Activated CD4-positive, alpha-beta T cell treated with anti-CD3 and anti-CD28 coated beads, Interleukin-2, Interleukin-4, amounts not matched to agents 100 ng/mL and 50 ng/mL, durations not matched to agents 16 hours and 8 hours (primary cell): ENCODE data around the gene BATF.

Experiments
- DNase-seq: peaks from one replicate; pipeline ENCODE4 v3.0.0-alpha.2; 2020; ENCODE audit warnings: low spot score

Gene BATF

DNA sequence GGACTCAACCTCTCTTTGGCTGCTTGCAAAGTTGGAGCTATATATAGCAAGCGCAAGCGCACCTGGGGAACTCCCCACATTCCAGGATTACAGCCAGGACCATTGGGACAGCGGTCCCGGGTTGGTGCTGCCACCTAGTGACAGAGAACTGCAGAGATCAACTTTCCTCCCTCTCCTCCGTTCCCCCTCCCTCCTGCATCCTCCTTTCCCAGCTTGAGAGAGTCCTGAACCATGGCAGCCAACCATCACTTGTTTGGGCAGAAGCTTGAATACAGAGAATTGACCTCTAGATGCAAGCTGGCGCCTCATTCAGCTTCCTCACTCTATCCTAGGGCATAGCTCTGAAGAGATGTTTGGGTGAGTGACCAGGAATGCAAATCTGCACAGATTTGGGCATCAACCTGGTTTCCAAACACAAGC is 38.8 kb downstream of the BATF start:
- DNase-seq = peak; percentile 51

GRCh38 chr14:75562089-75562488 is 39.8 kb downstream of the BATF start:
- peak; percentile 87 for DNase-seq

- DNase-seq = no peak
These were observed 40.2 kb downstream of the BATF start for GRCh38 chr14:75562489-75562888.

GRCh38 chr14:75563931-75564330 is 41.7 kb downstream of the BATF start:
- no peak for DNase-seq

DNA sequence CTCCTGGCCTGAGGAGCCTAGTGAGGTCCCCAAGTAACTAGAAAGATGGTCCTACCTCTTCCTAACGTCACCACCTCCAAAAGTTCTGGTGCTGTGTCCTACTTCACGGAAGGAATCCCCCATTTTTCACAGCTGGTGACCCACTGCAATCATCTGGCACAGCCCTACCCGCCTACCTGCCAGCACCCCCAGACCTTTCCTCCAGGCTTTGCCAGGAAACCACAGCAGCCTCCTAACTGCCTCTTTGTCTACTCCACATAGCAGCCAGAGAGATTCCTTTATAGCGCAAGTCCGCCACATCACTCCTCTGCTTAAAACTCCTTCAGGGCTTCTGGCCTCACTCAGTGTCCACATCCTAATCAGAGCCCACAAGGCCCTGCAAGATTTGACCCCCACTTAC is 42.8 kb downstream of the BATF start:
- DNase-seq = no peak

- DNase-seq = peak; percentile 93
These were observed 44.1 kb downstream of the BATF start for GRCh38 chr14:75566321-75566720.

- DNase-seq = no peak
These were observed 44.5 kb downstream of the BATF start for GRCh38 chr14:75566752-75567151.

DNA sequence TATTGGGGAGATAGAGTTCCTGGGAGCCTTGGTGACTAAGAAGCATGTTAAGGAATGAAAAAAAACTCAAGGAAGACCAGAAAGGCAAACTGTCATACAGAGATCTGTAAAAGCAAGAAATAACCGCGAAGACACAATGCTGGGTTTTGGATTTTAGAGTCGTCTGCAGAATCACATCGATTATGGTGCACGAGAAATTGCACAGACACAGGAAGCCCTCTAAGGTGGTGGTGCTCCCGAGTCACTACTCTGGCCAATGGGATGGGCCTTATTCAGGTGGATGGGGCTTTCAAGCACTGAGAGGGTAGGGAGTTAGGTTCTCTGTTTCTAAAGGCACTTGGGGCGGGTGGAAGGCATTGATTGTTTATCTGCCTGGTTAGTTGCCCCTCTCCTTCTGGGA is 45.9 kb downstream of the BATF start:
- DNase-seq = peak; percentile 50

DNA sequence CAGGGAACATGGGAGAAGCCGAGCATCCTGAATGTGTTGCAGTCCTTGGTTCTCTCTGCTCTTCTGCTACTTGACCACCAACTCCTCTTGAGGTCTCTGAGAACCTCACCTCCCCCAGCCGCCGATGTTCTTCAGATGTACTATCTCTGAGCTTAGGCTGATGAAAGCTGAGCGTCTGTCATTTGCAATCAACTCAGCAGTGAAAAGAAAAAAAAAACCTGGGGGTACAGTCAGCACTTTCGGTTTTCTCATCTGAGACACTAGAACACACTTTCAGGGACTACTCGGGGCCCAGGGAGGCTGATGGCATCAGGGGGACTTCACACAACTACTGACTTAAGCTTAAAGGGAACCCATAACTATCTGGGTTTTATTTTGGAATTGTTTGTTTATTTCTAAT is 46.5 kb downstream of the BATF start:
- peak; percentile 53 for DNase-seq

DNA sequence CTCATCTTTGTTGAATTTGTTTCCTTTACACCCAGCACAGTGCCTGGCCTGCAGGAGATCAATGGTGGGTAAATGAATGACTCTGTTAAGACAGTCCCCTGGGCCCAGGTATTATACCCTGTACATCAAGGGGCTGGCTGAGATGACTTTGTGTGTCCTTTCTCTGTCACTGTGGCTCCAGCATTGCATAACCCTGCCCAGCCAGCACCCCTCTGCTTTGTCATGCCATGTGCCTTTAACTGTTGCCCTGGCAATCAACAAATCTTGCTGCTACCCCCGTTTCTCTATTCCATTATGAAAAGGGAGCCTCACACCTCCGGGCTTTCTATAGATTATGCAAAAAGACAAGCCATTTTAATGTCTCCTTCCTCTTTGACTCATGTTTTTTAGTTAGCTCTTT is 48.5 kb downstream of the BATF start:
- DNase-seq = peak; percentile 62

- DNase-seq = no peak
These were observed 49.8 kb downstream of the BATF start for GRCh38 chr14:75572104-75572503.

DNA sequence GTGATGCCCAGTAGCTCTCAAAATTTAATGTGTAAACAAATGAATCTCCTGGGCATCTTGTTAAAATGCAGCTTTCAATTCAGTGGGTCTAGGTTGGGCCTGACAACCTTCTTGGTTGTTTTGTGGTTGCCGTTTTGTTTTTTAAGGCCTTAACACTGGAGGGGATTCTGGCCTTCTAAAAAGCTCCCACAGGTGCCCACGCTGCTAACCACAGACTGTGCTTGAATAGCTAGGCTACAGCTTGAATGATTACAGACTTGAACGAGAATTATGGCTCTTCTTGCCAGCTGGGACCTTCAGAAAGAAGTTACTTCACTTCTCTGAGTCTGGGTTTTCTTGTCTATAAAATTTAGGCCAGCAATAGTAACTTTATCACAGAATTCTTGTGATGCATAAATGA is 54.8 kb downstream of the BATF start:
- DNase-seq = no peak

DNA sequence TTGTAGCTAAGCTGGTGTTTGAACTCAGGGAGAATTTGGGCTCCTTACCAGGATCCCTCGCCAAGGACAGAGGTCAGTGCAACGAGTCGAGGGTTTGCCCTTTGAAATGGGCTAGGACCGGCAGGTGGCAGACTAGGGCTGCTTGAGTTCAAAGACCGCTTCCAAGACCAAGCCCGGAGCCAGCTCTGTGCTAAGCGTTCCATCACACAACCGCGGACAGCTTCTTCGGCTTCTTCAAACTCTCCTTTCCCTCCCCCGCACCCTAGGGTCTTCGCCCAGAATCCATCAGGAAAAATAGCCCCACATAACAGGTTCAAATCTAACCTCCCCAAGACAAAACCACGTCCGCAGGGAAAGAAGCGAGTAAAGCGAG is 55.4 kb downstream of the BATF start:
- peak; percentile 83 for DNase-seq

- no peak for DNase-seq
These were observed 56.0 kb downstream of the BATF start, which contains the start of gene FLVCR2 for GRCh38 chr14:75578102-75578785. Gene FLVCR2 (plus strand): TSS chr14:75578620. CDS start chr14:75578973, 353 bp downstream.

GRCh38 chr14:75578786-75579337 is 56.6 kb downstream of the BATF start:
- DNase-seq = no peak

DNA sequence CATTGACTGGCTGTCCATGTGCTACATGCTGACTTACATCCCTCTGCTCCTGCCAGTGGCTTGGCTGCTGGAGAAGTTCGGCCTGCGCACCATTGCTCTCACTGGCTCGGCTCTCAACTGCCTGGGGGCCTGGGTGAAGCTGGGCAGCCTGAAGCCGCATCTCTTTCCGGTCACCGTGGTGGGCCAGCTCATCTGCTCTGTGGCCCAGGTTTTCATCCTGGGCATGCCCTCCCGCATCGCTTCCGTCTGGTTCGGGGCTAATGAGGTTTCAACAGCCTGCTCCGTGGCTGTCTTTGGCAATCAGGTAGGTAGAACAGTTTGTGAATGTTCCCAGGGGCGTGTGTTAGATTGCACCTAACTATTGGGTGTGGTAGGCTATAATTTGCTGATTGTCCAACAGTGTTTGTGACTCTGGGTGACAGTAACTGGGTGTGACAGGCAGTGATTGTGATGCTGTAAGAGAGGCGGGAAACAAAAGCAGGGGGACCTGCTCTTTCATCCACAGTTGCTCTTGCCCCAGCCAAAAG is 57.1 kb downstream of the BATF start:
- no peak for DNase-seq

- no peak for DNase-seq
These were observed 57.6 kb downstream of the BATF start for GRCh38 chr14:75579882-75580281.

DNA sequence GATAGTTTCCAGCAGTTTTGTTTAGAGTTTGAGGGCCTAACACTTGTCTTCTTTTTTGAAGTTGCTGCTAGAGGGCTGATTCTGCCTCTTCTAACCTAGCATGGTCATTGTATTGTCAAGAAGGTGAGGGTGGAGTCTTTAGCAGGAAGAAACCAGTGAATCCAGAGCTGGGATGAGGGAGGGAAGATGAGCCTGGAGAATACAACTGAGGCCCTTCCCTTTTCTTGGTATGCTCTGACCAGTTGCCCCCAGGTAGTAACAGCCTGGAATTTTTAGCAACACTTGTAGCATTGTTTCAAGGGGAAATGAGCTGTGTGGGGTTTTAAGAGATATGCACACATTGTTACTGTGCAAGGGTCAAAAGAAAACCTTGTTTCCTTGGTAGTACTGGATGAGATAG is 65.1 kb downstream of the BATF start:
- no peak for DNase-seq

DNA sequence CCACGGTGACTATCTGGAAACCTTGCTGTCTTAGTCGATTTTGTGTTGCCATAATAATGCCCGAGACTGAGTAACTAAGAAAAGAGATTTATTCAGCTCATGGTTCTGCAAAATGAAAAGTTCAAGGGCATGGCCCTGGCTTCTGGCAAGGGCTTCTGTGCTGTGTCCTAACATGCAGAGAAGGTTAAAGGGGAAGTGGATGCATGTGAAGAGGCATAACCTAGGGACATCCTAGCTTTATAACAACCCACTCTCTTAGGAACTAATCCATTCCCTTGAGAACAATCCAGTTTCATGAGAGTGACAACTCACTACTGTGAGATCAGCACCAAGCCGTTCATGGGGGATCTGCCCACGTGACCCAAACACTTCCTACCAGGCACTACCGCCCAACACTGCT is 67.7 kb downstream of the BATF start:
- DNase-seq = no peak

GRCh38 chr14:75591331-75591946 is 69.2 kb downstream of the BATF start:
- no peak for DNase-seq

DNA sequence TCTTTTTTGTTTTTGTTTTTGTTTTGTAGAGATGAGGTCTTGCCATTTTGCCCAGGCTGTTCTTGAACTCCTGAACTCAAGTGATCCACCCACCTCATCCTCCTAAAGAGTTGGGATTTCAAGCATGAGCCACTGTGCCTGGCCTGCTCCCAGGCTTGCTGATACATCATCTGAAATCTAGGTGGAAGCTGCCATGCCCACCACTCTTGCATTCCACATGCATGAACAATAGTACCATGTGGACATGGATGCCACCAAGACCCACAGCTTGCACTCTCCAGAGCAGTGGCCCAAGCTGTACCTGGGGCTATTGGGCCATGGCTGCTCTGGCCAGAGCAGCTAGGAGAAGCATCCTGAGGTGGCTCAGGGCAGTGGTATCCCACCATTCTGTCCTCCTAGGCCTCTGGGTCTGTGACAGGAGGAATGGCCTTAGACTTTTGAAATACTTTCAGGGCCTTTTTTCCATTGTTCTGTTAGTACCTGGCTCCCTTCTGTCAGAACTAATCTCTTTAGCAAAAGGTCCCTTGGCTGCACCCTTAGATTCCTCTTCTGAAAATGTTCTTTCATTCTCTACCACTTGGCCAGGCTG is 69.8 kb downstream of the BATF start:
- DNase-seq = no peak

GRCh38 chr14:75595226-75595625 is 73.0 kb downstream of the BATF start:
- no peak for DNase-seq
